Fibroblast of the aortic adventitia (primary cell): ENCODE measurements around the gene RASSF4. TPM values are rescaled to one million over a fixed set of nuclear protein-coding genes. Genes with fewer than 3 reads are reported as not detected.
A peak's percentile ranks its signal among the peaks of the same experiment; 100 is the strongest.

Experiments used
- DNase-seq: peaks from one replicate; pipeline ENCODE4 v3.0.0-alpha.2; 2010; ENCODE audit warnings: low read depth
- H3K4me3 ChIP-seq: 2 replicates; pipeline ENCODE4 v1.5.1; 2011; ENCODE audit warnings: low read depth, mild to moderate bottlenecking, control low read depth, low read length, moderate library complexity
- CTCF ChIP-seq: IDR thresholded peaks from 2 replicates; pipeline ENCODE4 v1.5.1; 2011; ENCODE audit warnings: mild to moderate bottlenecking, low read length, control low read depth, inconsistent platforms; ENCODE audit not compliant: insufficient read depth
- total RNA-seq: library from RNA; depleted of rRNA; stranded (reverse); fragments of >200 nt; gene quantifications from 2 replicates; pipeline ENCODE4 v1.2.3, GENCODE V29; 2012; ENCODE audit warnings: low replicate concordance

Gene RASSF4
- total RNA-seq, 1 donor = 3.8 TPM

GRCh38 chr10:44922796-44923545 lies 36.6 kb upstream of the RASSF4 start:
- DNase-seq = no peak
- H3K4me3 ChIP-seq = no peak overlapping the region
- TF ChIP-seq CTCF = no peak

GRCh38 chr10:44923611-44924010 lies 36.0 kb upstream of the RASSF4 start:
- DNase-seq = no peak
- H3K4me3 ChIP-seq = no peak overlapping the region
- no peak for TF ChIP-seq CTCF

- no peak for DNase-seq
- TF ChIP-seq CTCF = no peak
- no peak overlapping the region for H3K4me3 ChIP-seq
These were observed 35.2 kb upstream of the RASSF4 start for GRCh38 chr10:44924261-44925040.

GRCh38 chr10:44925224-44925623 lies 34.4 kb upstream of the RASSF4 start:
- TF ChIP-seq CTCF = peak; percentile 15
- H3K4me3 ChIP-seq = no peak overlapping the region
- no peak for DNase-seq

- no peak for DNase-seq
- TF ChIP-seq CTCF = no peak
- no peak overlapping the region for H3K4me3 ChIP-seq
These were observed 33.5 kb upstream of the RASSF4 start for GRCh38 chr10:44925811-44926750.

- DNase-seq = no peak
- no peak overlapping the region for H3K4me3 ChIP-seq
- no peak for TF ChIP-seq CTCF
These were observed 32.8 kb upstream of the RASSF4 start for GRCh38 chr10:44926751-44927351.
